SH-SY5Y (cell line): ENCODE measurements around the gene TUBGCP5.

Experiments used
- GATA2 ChIP-seq: IDR thresholded peaks from 2 replicates; pipeline ENCODE4 v1.6.1; 2011; ENCODE audit warnings: mild to moderate bottlenecking, low read depth, low read length
- GATA3 ChIP-seq: IDR thresholded peaks from 2 replicates; pipeline ENCODE4 v1.6.1; 2011; ENCODE audit warnings: low read depth, mild to moderate bottlenecking, low read length, moderate library complexity

DNA sequence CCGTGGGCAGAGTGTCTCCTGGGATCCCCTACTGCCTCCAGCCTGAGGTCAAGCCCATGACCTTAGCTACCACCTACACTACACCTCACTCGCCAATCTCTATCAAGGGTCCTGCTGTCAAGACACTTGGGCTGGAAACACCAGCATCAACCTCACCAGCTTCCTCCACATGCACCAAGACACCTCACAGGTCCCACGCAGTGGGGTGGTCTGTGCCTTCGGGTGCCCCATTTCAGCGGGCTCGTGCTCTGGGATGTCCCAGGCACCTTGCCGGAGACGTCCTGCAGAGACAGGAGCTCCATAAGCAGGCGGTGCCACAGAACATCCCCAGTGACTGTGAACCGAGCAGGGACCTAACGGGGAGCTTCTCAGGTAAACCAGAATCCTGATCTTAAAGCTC is 79.2 kb downstream of the TUBGCP5 start:
- TF ChIP-seq GATA2, result no peak
- no peak for TF ChIP-seq GATA3
